Measurements from ENCODE around the gene TTLL8.

TTLL8 gene

DNA sequence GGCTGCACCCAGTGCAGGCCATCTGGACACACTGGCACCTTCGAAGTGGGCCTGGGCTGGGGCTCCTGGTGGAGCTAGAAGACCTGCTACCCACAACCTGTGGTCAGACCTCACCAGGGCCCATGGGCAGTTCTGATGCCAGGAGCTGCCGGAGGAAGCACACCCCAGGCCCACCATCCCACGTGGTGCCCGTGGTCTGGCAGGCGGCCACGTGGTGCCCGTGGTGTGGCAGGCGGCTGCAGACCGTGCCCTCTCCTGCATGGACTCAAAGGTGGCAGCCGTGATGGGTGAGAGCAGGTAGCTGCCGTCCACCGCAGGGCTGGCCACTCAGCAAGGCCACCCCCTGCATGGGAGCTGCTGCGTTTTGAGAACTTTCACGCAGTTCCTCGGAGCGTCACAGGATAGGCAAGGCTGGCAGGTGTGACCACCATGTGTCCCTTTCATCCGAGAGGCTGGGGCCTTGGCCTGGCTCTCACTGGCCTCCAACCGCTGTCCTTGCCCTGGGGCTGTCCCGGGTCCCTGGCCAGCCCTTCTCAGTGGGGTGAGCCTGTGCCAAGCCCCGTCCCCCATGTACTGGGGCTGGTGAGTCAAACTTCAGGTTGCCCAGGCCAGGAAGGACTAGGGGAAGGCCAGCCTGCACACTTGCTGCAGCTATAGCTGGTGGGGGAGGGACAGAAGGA is 41.6 kb downstream of the TTLL8 start:
- DNase-seq = no peak

- no peak for DNase-seq
These were observed 42.4 kb downstream of the TTLL8 start for GRCh38 chr22:50015451-50016307.

DNA sequence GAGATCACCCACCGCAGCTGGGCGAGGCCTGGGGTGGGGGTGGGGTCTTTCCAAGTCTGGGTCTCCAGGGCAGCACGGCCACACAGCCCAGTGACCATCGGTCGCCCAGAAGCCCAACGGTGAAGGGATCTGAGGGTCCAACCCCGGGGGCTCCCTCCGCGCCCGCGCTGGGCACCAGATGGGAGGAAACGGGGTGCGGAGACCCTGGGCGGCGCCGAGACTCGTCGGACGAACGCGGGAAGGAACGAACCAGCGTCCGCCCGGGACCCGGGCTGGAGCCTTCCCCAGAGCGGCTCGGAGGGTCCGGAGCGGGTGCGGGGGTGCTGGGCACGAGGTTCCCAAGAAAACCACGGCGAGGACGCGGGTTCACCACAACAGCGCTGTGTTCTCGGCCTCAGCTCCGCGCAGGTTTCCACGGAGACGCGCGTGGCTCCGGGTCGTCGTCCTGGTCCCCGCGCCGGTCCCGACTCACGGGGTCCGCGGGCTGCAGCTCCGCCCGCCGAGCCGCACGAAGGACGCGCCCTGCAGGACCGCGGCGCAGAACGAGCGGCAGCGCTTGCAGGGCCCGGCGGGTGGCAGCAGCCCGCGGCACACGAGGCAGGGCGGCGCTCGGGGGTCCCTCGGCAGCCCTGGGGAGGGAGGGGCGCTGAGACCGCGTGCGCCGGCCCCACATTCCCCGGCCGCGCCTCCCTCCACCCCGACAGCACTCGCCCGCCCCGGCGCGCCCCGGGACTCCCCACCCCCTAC is 43.3 kb downstream of the TTLL8 start:
- no peak for DNase-seq

GRCh38 chr22:50014053-50014501 is 44.0 kb downstream of the TTLL8 start:
- DNase-seq = no peak

DNA sequence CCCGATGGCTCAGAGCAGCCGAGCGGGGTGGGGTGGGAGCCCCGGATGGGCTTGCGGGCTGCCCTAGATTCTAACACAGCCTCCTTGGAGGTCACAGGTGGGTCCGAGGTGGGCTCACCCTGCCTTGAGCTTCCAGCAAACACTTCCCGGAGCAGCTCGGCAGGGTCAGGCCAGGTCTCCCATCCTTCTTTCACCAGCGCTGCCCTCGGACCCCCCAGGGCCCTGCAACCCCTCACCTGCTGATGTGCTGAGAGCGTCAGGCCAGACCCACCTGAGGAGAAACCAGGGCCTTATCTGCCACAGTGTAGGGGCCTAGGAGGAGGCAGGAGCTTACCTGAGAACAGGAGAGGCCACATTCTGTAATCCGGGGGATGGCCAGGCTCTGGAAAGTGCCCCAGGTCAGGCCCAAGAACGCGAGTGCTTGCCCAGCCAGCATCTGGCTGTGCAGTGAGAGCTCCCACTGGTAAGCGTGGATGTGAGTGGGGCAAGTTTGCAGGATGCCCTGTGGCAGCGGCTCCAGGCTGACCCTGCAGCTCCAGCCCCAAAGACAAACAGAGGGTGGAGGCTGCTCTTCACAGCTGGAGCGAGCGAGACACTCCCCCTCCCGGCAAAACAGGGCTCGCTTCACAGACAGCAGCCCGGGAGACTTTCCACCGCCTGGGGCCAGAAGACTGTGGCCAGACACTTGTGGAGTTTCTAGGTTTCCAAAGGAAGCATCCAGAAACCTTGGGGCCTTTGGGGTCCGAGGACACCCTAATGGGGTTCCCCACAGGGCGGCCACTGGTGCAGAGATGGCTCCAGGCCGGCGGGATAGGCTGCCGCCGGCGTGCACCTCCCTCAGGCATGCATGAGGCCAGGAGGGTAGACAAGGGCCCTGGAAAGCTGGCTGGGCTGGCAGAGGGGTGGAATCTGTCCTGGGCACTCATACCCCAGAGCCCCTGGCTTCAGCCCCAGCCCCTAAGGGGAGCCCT is 45.6 kb downstream of the TTLL8 start, which contains the start of gene IL17REL:
Gene IL17REL, minus strand, starts transcription at position 555 of the 971 bp plus-strand sequence. Its CDS starts 119 bp downstream, at position 436.
- DNase-seq = no peak

GRCh38 chr22:50011447-50012210 is 46.5 kb downstream of the TTLL8 start:
- no peak for DNase-seq

- DNase-seq = no peak
These were observed 47.2 kb downstream of the TTLL8 start for GRCh38 chr22:50010676-50011446.

- no peak for DNase-seq
These were observed 48.1 kb downstream of the TTLL8 start for GRCh38 chr22:50009765-50010675.

GRCh38 chr22:50009251-50009650 is 48.8 kb downstream of the TTLL8 start:
- no peak for DNase-seq

- no peak for DNase-seq
These were observed 49.7 kb downstream of the TTLL8 start for GRCh38 chr22:50008151-50009040.

DNA sequence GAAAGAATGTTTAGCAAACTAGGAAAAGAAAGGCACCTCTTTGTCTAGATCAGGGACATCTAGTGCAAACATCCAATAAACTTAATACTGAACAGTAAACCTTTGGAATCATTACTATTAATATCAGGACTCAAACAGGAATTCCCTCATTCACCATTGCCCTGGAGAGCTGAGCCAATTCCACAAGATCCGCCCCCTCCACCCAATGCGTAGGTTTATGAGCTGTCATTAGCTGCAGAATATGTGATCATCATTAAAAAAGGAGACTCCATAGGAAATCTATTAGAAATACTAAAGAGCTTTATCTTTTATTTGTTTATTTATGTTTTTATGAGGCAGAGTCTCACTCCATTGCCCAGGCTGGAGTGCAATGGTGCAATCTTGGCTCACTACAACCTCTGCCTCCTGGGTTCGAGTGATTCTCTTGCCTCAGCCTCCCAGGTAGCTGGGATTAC is 51.0 kb downstream of the TTLL8 start:
- DNase-seq = no peak

- no peak for DNase-seq
These were observed 53.2 kb downstream of the TTLL8 start for GRCh38 chr22:50004918-50005317.

DNA sequence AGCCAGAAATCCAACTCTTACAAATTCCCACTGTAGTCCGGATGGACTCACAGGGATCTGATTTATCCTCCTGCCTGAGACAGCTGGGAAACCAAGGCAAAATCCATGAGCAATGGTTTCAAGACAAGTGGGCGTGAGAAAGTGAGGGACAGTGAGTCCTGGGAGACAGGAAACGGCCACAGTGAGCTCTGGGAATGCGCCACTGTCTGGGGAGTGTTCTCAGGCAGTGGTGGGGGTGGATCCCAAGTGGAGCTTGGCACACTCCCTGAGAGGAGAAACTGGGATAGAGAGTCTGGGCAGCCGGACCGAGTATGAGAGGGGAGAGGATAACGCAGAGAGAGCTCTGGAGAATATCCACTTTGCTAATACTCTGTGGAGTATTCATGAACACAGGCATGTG is 55.3 kb downstream of the TTLL8 start:
- DNase-seq = no peak

DNA sequence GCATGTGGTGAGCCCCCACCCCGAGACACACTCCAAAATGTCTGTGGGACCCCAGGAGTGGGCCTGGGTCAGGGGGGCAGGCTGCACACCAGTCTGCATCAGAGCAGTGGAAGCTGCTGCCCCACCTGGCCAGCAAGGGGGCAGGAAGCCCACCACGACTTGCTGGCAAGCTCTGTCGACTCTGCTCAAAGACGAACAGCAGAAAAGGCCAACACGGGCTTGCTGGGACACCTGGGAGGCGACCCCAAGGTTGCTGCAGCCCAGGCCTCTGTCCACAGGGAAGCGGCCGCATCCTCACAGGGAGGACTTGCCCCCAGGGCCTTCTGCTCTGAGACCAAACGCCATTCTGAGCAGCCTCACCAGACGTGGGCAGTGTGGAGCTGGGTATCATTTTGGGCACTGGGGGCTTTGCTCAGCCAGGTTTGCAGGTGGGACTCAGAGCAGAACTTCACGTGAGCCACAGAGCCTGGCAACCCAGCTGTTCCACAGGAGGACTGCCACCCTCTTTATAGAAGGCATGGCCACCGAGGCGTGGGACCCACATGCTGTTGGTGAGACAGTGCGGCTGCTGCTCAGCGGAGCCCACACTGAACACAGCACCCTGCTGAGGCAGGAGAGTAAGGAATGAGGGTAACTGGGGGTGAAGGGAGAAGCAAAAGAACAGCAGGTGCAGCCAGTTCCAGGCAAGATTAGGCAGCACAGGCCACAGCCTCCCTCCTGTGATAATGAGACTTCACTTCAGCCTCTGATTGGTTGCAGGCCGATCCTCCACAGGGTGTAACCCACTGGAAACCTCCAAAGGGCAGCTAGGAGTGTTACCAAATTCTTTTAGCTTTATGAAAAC is 56.5 kb downstream of the TTLL8 start:
- no peak for DNase-seq

DNA sequence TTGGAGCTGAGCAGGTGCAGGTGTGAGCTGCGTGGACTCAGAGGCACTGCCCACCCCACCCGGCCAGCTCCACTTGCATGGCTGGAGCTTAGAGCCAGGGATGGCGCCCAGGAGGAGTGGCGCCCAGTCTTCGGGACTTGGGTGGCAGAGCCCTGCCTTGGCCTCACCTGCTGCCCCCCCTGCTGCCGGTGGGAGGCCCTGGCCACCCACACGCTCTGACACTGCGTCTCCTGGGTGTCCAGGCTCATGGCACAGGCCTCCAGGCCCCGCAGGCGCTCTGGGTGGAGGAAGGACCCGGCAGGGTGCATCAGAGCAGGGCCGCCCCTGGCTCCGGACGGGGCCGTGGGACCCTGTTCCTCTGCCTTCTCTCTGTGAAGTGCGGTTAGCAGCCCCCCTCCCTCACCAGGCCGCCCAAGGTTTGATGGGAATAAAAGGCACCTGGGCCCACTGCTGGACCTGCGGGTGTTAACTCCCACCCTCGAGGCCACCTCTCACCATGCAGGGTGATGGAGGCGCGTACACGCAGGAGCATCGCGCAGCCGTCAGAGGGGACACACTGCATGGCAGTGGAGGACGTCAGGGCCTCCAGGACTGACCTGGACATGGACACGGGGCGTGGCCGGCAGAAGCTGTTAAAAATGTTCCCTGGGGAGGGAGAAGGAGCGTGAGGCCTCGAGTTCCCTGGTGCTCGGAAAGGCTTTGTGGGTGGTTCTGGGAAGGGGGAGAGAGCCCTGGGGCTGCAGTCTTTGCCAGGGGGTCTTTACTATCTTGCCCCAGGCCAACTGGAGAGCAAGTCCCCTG is 57.3 kb downstream of the TTLL8 start:
- no peak for DNase-seq

DNA sequence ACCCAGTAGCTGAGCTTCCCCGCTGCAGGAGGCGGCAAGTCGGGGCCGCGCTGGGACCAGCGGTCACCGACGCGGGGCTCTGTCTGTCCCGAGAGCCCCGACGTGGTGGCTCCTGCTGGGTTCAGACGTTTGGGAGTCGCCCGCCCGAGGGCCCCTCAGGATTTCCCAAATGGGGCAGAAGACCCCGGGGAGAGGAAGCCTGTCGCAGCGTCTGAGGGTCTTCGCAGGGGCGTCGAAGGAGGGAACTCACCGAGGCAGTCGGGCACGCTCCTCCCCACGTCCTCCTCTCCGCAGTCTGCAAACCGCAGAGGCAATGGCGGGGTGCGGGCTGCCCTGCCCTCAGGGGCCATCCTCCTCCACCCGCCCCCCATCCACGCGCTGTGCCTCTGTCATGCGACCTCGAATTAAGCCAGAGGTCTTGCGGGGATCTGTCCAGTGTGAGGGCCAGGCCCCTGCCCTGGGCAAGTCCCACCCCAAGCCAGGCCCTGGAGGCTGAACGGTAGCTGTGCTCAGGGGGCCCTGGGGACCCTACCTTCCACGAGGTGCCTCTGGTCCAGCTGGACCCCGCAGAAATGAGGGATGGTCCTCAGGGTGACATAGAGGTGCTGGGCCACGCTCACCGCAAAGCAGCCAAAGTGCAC is 58.0 kb downstream of the TTLL8 start:
- no peak for DNase-seq

Measured in KG1 (cell line).